Activated CD4-positive, alpha-beta T cell treated with anti-CD3 and anti-CD28 coated beads, Interleukin-2, Interleukin-4, amounts not matched to agents 100 ng/mL and 50 ng/mL, durations not matched to agents 16 hours and 8 hours (primary cell): ENCODE measurements around the gene MPDZ.

ENCODE experiments used
- DNase-seq: peaks from one replicate; pipeline ENCODE4 v3.0.0-alpha.2; 2020; ENCODE audit warnings: low spot score

Gene MPDZ, protein sequence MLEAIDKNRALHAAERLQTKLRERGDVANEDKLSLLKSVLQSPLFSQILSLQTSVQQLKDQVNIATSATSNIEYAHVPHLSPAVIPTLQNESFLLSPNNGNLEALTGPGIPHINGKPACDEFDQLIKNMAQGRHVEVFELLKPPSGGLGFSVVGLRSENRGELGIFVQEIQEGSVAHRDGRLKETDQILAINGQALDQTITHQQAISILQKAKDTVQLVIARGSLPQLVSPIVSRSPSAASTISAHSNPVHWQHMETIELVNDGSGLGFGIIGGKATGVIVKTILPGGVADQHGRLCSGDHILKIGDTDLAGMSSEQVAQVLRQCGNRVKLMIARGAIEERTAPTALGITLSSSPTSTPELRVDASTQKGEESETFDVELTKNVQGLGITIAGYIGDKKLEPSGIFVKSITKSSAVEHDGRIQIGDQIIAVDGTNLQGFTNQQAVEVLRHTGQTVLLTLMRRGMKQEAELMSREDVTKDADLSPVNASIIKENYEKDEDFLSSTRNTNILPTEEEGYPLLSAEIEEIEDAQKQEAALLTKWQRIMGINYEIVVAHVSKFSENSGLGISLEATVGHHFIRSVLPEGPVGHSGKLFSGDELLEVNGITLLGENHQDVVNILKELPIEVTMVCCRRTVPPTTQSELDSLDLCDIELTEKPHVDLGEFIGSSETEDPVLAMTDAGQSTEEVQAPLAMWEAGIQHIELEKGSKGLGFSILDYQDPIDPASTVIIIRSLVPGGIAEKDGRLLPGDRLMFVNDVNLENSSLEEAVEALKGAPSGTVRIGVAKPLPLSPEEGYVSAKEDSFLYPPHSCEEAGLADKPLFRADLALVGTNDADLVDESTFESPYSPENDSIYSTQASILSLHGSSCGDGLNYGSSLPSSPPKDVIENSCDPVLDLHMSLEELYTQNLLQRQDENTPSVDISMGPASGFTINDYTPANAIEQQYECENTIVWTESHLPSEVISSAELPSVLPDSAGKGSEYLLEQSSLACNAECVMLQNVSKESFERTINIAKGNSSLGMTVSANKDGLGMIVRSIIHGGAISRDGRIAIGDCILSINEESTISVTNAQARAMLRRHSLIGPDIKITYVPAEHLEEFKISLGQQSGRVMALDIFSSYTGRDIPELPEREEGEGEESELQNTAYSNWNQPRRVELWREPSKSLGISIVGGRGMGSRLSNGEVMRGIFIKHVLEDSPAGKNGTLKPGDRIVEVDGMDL (N-terminal part only)

GRCh38 chr9:13279284-13280141, at the start of gene MPDZ:
TSS of gene MPDZ (minus strand) at chr9:13279692. CDS start at chr9:13250315, 29,377 bp downstream.
- no peak for DNase-seq

GRCh38 chr9:13324988-13325387, 45.5 kb upstream of the MPDZ start:
- DNase-seq: no peak

- no peak for DNase-seq
Measured at GRCh38 chr9:13322828-13323550, 43.5 kb upstream of the MPDZ start.

GRCh38 chr9:13318027-13318426, 38.5 kb upstream of the MPDZ start:
- DNase-seq: no peak

DNA sequence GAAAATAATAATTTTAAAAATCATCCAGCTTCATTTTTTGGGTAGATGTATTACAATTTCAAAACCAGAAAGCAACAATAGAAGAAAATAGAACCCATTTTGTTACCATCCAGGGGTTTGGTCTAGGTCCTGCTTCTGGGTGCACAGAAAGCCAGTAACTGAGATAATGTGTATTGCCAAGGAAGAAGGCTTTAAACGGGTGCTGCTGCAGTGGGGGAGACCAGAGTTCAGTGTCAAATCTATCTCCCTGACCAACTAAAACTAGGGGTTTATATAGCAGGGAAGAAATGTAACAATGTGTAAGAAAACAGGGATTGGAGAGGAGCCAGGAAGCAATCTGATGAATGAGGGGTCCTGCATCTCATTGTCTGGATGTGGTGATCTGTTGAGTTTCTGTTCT, 17.5 kb upstream of the MPDZ start:
- DNase-seq: no peak

GRCh38 chr9:13295556-13295955, 16.1 kb upstream of the MPDZ start:
- no peak for DNase-seq

- no peak for DNase-seq
Measured at GRCh38 chr9:13292782-13293181, 13.3 kb upstream of the MPDZ start.

- DNase-seq: no peak
Measured at GRCh38 chr9:13292158-13292557, 12.7 kb upstream of the MPDZ start.

- no peak for DNase-seq
Measured at GRCh38 chr9:13291718-13292117, 12.2 kb upstream of the MPDZ start.

DNA sequence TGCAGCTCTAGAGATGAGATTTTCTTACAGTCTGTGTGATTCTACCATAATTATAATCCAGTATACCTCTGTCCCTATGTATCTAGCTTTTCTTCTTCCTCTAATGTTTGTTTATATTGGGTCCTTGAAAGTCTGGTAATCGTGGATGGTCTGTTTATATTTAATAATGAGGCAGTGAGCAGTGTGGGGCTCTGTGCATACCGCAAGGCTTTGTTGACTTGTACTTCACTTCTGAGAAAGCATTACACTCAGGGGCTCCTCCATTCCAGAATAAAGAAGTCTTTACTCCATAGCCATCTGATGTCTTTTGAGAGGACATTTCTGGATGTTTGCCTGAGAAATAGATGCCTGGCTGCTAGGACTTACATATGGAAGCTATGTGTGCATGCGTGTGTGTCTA, 4.5 kb upstream of the MPDZ start:
- no peak for DNase-seq

DNA sequence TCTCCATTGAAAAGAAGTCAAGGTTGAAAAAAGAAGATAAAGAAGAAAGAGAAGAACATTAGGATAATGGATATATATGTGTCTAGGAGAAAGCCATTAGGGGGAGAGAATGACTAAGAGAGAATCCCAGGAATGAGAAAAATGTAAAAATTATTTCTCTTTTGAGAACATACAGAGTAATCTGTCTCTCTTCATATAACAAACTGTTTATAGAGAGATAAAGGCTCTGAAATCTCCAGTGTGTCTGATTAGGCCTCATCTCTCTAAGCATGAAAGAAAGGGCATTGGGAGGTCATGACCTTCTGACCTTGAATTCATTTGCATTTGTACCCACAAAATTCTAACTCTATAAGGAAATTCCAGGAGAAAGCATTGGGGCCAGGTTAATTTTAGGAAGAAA, 3.5 kb upstream of the MPDZ start:
- DNase-seq: no peak

DNA sequence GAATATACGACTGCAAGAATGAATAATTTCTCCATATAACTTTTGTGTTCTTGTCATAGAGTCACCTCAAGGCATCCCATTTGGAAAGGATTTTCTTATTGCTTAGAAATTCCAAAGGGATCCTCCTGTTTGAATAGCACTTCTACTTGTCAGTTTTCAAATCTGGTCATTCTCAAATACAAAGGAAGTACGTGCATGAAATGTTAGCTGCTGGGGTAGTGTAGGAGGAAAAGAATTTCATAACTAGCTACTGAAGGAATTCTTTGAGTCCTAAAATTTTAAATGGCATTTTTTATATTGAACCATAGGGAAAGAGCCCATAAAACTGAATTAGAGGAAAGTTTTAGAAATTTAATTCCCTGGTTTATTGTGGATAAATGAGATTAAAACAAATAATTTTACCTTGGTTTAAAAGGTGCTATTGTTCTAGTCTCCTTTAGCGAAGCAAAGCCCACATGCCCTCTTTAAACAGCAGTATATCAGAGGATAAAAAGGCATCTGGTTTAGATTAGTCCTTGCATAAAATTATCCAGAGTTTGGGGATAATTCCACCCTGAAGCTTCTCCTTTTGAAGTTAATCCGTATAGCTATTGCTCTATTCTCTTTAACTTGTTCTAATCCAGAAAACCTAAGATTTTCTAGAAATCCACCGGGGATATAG, 2.0 kb upstream of the MPDZ start:
- no peak for DNase-seq

DNA sequence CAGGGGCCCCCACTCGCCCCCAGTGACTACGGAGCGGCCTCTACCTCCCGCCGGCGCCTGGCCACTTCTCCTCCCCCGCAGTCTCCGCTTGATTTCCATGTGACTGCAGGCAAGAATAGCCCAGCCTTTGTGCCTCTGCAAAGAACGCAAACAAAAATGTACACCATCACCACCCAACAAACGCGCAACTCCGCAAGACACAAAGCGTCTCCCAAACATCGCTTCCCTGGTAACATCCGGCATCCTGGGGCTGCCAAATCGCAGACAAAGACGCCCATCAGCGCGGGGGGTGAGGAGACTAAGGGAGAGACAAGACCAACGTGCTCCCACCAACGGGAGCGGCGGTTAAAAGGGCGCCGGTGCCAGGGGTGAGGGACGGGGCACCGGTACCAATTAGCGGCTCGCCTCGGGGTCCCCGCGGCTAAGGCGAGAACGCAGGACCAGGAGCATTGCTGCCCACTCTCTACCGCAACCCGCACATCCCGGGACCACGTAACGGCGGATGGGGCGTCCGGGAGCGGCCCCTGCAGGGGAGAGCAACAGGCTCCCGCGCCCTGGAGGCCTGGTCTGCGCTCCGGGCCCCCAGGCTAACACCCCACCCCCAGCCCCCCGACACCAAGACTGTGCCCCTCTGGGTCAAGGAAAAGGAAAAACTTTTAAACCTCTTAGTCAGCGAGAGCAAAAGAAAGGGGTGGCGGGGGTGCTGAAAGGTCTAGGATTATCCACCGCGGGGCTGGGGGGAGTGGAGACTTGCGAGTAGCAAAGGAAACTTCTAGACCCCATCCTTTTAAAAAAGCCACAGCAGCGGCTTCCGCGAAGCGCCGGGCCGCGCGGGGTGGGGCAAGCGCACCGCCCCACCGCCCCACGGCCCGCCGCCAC, 885 bp downstream of the MPDZ start:
- DNase-seq: no peak

GRCh38 chr9:13278023-13278367, 1.5 kb downstream of the MPDZ start:
- DNase-seq: no peak

- no peak for DNase-seq
Measured at GRCh38 chr9:13274886-13275641, 4.4 kb downstream of the MPDZ start.

- no peak for DNase-seq
Measured at GRCh38 chr9:13270734-13271133, 8.8 kb downstream of the MPDZ start.

GRCh38 chr9:13269589-13270452, 9.7 kb downstream of the MPDZ start:
- DNase-seq: no peak

GRCh38 chr9:13268469-13268868, 11.0 kb downstream of the MPDZ start:
- no peak for DNase-seq
